Upper lobe of left lung (tissue), 4 donors: ENCODE data around the gene GLYAT.

Experiments used
- CTCF ChIP-seq, 6 experiments: fragments of 450-650 bp in 4 of 6; fragments of 200-600 bp in 2 of 6; sonication (generic) in 2 of 6; IDR thresholded peaks; one replicate each; pipeline ENCODE4 v1.5.1; 2016 to 2019; ENCODE audit warnings: antibody characterized with exemption in 6 of 6
- POLR2A ChIP-seq, 4 donors: fragments of 450-650 bp; IDR thresholded peaks; one replicate each; pipeline ENCODE4 v1.5.1; 2016 to 2017; ENCODE audit warnings: antibody characterized with exemption in 4 of 4, mild to moderate bottlenecking in 2 of 4

GRCh38 chr11:58676563-58677135 is 55.1 kb downstream of the GLYAT start:
- no peak for TF ChIP-seq CTCF (IDR thresholded peaks at IDR 0.05)
- TF ChIP-seq POLR2A (IDR thresholded peaks at IDR 0.05), result no peak
